GM03348 (cell line): ENCODE results near the gene PDLIM7.

Experiments
- DNase-seq: peaks from one replicate; pipeline ENCODE4 v3.0.0; 2012; ENCODE audit warnings: low spot score

The PDLIM7 gene

DNA sequence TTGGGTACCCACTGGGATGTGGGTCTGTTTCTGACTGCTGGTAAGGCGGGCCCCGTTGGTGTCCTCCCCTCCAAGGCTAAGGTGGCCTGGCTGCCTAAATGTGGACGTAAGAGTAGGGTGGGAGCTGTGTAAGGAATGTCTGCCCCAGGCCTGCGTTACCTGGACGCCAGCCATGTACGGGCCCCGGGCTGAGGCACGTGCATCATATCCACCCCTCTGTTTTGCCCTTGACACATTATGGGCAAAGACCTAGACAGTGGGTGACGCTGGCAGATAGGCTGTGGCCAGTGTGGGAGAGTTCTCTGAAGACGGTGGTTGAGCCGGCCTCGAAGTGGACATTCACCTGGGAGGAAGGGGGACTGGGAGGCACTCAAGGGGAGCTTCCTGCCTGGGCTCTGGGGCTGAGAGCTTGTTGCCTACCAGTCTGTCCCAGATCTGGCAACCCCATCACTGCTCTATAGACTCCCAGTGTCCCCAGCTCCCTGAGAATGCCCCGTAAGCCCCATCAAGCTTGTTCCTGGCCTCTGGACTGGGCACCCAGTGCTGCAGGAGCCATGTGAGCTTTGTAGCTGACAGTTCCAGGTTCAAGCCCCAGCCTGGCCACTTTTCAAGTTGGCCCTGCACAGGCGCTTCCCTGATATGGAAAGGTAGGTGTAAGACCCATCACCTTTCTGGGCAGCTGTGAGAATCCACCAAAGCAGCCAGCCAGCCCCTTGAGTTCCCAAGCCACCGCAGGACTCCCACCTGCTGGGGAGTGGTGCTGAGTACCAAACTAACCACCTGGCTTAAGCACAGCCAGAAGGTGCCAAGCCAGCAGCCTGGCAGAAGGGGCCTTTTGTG, 54.0 kb downstream of the PDLIM7 start:
- no peak for DNase-seq

DNA sequence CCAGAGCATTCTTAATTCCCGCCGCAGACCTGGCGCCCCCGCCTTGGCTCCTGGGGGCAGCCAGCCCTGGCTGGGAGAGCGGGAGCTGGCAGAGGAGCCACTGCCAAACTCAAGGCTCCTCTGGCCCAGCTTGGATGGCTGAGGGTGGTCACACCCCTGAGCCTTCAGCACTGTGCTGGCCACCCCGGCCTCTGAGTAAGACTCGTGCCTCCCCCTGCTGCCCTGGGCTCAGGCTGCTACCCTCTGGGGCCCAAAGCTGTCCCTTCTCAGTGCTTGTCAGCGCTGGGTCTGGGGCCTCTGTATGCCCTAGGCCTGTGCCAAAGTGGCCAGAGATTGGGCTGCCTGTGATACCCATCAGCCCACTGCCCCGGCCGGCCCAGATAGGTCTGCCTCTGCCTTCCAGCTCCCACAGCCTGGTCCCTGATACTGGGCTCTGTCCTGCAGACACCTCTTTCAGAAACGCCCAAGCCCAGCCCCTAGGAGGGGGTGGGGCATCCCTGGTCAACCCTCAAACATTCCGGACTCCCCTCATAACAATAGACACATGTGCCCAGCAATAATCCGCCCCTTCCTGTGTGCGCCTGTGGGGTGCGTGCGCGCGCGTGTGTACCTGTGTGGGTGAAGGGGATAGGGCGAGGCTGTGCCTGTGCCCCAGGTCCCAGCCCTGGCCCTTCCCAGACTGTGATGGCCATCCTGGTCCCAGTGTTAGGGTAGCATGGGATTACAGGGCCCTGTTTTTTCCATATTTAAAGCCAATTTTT, 55.2 kb downstream of the PDLIM7 start:
- no peak for DNase-seq

DNA sequence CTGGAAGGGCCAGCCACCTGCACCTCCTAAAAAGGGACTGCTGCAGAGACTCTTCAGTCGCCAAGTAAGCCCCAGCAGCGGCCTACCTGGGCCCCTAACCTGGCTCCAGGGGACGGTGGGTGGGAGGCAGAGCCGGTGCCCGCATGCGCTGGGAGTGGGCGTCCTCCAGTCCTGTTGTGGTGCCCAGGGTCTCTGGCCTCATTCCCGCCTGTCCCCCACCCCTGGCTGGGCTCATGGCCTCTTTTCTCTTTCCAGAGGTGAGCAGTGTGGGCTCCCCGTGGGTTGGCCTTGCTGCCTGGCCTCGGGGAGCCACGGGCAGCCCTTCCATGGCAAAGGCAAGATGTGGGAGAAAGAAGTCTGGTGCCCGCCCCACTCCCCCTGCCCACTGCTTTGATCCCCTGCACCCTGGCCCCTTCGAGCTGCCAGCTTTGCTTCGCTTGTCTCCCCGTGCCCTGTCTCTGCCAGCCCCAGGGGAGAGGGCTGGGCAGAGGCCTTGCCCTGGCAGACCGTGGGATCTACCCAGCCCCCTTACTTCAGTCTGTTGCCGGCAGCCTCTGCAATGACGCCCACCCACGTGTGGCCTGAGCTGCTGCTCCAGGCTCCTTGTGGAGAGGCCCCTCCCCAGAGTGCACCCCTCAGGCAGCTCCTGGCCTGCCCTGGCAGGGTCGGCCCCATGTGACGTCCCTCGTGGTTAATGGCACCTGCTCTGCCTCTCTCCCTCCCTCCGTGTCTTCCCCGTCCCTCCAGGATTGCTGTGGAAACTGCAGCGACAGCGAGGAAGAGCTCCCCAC, 56.2 kb downstream of the PDLIM7 start:
- DNase-seq: no peak

DNA sequence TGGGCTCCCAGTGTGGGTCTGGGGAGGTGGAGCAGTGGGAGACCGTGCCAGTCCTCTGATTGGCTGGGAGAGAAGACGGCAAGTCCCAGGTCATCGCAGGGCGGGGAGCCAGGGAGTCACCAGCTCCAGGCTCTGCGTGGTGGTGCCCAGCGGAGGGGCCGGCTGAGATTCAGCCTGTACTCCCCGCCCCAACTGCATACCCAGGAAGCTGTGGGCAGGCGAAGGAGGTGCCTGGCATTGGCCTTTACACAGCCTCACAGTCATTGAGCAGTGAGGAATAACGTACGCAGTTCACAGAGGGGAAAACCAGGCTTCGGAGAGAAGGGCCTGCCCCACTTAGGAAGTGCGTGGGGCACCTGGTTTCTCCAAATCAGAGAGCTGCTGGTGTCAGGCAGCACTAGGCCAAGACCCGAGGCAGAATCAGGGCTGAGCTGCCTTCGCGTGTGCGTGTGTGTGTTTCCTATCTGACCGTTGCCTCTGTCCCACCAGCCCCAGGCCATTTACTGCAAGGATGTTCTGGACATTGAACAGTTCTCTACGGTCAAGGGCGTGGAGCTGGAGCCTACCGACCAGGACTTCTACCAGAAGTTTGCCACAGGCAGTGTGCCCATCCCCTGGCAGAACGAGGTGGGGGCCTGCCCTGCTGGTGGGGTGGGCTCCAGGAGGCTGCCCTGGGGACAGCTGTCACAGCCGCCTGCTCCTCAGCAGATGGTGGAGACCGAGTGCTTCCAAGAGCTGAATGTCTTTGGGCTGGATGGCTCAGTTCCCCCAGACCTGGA, 57.0 kb downstream of the PDLIM7 start:
- no peak for DNase-seq

- no peak for DNase-seq
Observed at GRCh38 chr5:177439518-177440053, 57.8 kb downstream of the PDLIM7 start.

- DNase-seq: no peak
Observed at GRCh38 chr5:177438468-177438867, 58.9 kb downstream of the PDLIM7 start.

GRCh38 chr5:177437623-177438022, 59.8 kb downstream of the PDLIM7 start:
- no peak for DNase-seq

DNA sequence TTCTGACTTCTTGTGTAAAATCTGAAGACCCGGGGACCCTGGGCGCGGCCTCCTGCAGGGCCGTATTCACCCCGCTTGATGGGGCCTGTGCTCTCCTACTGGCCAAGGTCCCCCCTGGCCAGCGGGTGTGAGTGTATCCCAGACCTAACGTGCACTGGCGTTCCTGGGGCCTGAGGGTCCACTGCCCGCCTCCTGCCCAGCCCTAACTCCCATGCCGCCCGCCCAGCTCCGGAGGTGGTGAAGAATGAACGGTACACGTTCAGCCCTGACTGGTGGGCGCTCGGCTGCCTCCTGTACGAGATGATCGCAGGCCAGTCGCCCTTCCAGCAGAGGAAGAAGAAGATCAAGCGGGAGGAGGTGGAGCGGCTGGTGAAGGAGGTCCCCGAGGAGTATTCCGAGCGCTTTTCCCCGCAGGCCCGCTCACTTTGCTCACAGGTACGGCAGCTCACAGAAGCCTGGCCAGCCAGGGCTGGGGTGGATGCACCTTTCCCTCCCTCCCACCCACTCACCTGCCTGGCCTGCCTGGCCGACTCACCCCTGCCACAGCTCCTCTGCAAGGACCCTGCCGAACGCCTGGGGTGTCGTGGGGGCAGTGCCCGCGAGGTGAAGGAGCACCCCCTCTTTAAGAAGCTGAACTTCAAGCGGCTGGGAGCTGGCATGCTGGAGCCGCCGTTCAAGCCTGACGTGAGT, 61.4 kb downstream of the PDLIM7 start:
- no peak for DNase-seq

GRCh38 chr5:177434942-177435738, 62.3 kb downstream of the PDLIM7 start:
- no peak for DNase-seq

DNA sequence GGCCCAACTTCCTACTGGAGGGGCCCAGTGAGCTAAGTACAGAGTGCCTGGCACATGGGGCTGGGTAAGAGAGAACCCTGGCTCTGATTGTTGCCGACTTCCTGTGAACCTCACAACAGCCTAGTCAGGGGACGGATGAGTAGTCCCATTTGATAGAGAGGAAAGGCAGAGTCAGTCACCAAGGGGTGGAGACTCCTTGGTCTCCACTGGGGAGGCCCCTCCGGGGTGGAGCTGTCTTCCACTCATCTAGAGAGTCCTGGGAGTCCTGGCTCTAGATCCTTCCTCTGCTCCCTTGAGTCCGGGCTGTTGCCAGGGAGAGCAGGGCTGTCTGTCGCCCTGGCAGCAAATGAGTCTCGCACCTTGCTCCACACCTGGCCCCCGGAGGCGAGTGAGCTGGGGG, 63.0 kb downstream of the PDLIM7 start:
- DNase-seq: no peak

DNA sequence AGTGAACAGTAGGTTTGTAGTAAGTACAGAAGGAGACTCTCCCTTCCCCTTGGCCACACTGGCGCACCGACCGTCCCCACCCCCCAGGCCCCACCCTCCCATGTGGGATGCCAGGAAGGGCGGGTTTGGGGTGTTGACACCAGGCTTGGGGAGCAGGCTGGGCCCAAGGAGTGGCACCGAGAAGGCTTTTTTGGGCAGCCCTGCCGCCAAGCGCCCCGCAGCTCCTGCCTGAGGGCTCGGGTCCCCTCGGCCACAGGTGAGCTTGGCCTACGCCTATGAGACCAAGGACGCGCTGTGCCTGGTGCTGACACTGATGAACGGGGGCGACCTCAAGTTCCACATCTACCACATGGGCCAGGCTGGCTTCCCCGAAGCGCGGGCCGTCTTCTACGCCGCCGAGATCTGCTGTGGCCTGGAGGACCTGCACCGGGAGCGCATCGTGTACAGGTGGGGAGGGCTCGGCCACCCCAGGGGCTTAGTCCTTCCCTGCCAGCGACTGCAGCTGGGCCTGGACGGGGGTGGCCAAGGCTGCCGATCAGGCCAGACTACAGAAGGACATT, 63.7 kb downstream of the PDLIM7 start:
- no peak for DNase-seq
